ENCODE measurements around the gene PXDN.

The PXDN gene

DNA sequence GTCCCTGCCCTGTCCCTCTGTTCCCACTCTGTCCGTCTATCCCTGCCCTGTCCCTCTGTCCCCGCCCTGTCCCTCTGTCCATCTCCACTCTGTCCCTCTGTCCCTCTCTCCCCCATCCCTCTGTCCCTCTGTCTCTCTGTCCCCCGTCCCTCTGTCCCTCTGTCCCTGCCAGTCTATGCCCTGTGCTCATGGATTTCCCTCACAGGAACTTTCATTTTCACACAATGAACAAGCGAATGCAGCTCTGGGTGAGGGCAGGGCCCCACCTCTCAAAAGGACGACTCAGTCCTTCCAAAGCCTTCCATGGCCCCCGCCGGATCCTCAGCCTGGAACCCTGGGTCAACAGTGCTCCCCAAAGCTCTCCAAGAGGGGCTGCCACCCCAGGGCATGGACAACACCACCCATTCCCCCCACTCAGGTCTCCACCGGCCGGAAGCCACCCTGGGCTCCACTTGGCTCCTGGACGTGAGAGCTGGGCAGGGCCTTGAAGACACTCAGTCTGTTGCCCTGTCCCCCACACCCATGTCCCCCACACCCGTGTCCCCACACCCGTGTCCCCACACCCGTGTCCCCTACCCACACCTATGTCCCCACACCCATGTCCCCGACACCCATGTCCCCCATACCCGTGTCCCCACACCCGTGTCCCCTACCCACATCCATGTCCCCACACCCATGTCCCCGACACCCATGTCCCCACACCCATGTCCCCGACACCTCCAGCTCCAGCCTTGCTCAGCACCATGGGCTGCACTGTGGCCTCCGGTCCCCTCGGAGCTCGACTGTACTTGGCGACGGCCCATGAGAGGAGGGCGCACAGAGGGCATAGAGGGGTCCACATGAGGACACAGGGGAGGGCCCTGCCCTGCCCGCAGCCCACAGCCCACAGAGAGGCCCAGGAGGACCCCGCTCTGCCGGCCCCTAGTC, 156.0 kb downstream of the PXDN start:
- H3K36me3 Mint-ChIP-seq (ENCODE audit: low read depth), result no peaks in the 10 kb centered on the region
- peaks cover 22% of the 10 kb centered on the region for H3K27me3 Mint-ChIP-seq
- no peaks in the 10 kb centered on the region for H3K9me3 Mint-ChIP-seq
- no peaks in the 10 kb centered on the region for H3K4me1 Mint-ChIP-seq (ENCODE audit: low read depth)
- no peak overlapping the region for H3K27ac Mint-ChIP-seq
- H3K4me3 Mint-ChIP-seq, result no peak overlapping the region

DNA sequence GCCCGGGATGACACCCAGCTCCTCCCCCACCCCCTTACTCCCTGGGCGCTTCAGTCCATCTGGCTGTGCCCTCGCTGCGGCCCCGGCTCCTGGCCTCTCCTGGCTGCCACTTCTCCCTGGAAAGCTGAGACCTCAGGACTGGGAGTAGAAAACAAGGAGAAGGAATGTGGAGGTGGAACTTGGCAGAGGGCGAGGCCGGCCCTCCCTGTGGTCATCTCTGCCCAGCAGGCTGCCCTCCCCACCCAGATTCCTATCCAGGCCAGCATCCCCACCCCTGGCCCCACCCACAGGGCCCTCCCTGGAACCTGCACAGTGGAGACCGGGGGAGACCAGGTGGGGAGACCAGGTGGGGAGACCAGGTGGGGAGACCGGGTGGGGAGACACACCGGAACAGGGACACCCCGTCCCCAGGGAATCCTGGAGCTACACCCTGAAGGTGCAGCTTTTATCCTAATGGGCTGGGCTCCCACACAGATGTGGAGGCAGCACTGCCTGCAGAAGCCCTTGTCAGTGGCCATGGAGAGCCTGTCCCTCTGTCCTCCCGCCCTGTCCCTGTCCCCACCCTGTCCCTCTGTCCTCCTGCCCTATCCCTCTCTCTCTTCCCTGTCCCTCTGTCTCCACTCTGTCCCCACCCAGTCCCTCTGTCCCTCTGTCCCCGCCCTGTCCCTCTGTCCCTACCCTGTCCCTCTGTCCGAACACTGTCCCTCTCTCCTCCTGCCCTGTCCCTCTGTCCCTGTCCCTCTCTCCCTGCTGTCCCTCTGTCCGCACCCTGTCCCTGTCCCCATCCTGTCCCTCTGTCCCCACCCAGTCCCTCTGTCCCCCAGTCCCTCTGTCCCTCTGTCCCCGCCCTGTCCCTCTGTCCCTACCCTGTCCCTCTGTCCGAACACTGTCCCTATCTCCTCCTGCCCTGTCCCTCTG, 157.1 kb downstream of the PXDN start:
- Mint-ChIP-seq H3K4me3 (no peak overlapping the region), H3K27me3 (peaks cover 27% of the 10 kb centered on the region), H3K27ac (no peak overlapping the region), H3K4me1 (ENCODE audit: low read depth) (no peaks in the 10 kb centered on the region), H3K9me3 (no peaks in the 10 kb centered on the region), H3K36me3 (ENCODE audit: low read depth) (no peaks in the 10 kb centered on the region)

DNA sequence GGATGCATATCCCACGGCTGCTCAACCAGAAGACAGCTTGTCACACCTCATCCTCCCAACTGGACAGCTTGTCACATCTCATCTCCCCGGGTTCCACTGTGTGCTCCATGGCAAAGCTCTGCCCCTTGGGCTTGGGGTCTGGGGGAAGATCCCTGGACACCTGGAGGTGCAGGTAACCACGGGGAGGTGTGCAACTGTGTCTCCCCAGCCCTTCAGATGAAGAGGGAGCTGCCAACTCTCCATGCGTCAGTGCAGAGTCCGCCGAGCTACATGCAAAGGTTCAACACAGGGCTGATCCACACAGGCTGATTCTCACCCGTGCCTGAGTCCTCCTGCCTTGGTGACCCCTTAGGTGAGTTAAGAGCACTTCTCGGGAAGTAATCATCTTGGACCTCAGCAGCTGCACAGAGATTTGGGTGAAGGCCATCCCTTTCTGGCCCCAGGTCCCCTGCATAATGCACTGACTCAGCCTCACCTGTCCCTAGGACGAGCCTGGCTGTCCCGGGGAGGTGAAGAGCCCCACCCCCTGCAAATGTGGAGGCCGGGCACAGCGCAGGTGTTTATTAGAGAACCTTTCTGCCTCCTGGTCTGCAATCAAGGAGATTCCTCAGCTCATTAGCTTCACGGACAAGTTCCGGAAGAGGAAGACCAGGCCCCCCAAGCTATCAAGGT, 157.9 kb downstream of the PXDN start:
- Mint-ChIP-seq H3K9me3 (no peaks in the 10 kb centered on the region), H3K27ac (no peak overlapping the region), H3K4me1 (ENCODE audit: low read depth) (no peaks in the 10 kb centered on the region), H3K4me3 (no peak overlapping the region), H3K36me3 (ENCODE audit: low read depth) (no peaks in the 10 kb centered on the region), H3K27me3 (peaks cover 29% of the 10 kb centered on the region)

DNA sequence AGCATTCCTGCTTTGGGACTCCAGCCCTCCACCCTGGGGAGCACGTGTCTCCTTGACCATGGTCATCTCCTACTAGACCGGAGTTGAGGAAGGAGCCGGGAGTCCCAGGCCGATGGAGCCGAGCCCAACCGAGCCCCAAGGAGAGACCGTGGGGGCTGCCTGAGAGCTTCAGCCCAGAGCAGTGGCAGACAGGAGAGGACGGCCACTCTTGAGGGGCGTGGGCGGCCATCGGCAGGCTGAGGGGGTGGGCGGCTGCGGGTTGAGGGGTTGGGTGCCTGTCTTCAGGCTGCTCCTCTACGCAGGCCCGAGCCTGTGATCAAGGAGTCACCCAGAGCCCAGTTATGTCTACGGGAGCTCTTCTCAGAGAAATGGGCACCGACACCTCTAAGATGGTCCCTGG, 158.7 kb downstream of the PXDN start:
- Mint-ChIP-seq H3K4me1 (ENCODE audit: low read depth) (no peaks in the 10 kb centered on the region), H3K36me3 (ENCODE audit: low read depth) (no peaks in the 10 kb centered on the region), H3K4me3 (no peak overlapping the region), H3K27me3 (peaks cover 22% of the 10 kb centered on the region), H3K27ac (no peak overlapping the region), H3K9me3 (no peaks in the 10 kb centered on the region)

DNA sequence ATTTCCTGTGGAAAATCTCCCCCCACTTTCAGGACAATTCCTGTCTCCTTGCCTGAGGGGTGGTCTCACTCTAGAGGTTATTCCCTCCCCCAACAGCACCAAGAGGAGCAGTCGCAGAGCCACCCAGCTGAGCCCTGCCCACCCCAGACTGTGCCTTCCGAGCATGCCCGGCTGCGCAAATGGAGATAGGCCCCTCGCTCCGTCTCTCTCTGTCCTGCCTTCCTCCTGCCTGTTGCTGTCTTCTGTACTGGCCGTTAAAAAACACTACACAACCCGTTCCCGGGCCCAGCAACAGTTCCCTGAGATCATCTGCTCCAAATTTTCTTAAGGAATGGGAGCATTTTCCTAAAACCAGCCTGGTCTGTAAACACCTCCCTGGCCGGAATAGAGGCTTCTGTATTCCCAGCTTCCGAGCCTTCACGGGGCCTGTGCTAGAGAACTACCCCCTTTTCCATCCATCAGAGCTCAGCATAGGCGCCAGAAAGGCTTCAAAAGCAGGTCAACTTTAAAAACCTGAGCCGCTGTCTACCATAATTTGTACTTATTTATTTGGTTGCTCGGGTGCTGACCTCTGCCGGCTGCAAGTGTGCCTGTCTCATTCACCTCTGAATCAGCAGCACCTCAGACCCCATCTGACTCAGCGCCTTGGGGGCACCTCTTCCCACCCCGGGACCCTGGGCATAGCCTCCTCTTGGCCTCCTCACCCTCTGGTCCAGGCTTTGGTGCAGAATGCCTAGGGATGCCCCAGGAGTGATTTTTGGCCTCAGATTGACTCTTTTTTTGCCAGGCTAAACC, 159.4 kb downstream of the PXDN start:
- no peaks in the 10 kb centered on the region for H3K9me3 Mint-ChIP-seq
- no peak overlapping the region for H3K4me3 Mint-ChIP-seq
- H3K4me1 Mint-ChIP-seq (ENCODE audit: low read depth), result no peaks in the 10 kb centered on the region
- H3K27ac Mint-ChIP-seq, result no peak overlapping the region
- H3K36me3 Mint-ChIP-seq (ENCODE audit: low read depth), result no peaks in the 10 kb centered on the region
- peaks cover 17% of the 10 kb centered on the region for H3K27me3 Mint-ChIP-seq

DNA sequence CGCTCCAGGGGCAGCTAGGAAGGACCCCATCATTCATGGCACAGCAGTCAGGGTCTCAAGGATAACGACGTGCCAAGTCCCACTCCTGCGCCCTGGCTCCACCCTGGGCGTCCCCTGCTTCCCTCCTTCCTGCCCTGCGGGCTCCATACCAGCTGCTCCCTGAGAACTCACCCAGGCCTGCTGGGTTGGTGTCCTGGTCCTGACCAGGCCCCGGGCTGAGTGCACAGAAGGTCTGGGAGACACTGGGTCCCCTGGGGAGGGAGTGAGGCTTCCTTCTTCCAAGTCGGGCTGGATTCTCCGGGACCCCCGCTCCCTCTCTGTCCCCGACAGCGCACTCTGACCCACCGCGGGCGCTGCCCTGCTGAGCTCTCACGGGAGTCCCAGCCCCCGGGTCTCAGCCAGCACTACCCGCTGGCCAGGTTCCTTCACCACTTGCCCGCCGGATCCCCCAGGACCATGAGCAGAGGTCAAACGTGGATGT, 160.2 kb downstream of the PXDN start:
- H3K36me3 Mint-ChIP-seq (ENCODE audit: low read depth), result no peaks in the 10 kb centered on the region
- H3K4me3 Mint-ChIP-seq, result no peak overlapping the region
- no peaks in the 10 kb centered on the region for H3K9me3 Mint-ChIP-seq
- H3K27me3 Mint-ChIP-seq, result peaks cover 13% of the 10 kb centered on the region
- no peak overlapping the region for H3K27ac Mint-ChIP-seq
- no peaks in the 10 kb centered on the region for H3K4me1 Mint-ChIP-seq (ENCODE audit: low read depth)

DNA sequence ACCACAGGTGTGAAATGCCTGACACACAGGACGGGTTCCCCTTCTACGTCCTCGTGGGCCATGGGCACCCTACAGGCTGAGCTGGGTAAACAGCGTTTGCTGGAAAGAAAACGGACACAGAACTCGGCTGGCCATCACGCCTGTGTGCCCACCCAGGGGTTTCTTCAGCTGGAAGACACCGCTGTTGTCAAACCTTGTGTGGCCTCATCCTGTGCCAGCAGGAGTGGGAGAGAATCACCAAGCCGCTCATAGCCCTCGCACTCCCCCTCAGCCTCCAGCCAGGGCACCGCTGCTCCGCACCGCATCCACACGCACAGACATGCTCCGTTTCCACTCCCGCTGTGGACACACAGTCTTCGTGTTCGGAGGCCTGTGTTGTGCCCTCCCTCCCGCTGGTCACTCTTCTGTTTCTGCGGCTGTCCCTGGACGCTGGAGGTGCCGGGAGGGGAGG, 161.4 kb downstream of the PXDN start:
- peaks cover 13% of the 10 kb centered on the region for H3K27me3 Mint-ChIP-seq
- no peak overlapping the region for H3K4me3 Mint-ChIP-seq
- no peak overlapping the region for H3K27ac Mint-ChIP-seq
- no peaks in the 10 kb centered on the region for H3K4me1 Mint-ChIP-seq (ENCODE audit: low read depth)
- no peaks in the 10 kb centered on the region for H3K36me3 Mint-ChIP-seq (ENCODE audit: low read depth)
- H3K9me3 Mint-ChIP-seq, result no peaks in the 10 kb centered on the region

DNA sequence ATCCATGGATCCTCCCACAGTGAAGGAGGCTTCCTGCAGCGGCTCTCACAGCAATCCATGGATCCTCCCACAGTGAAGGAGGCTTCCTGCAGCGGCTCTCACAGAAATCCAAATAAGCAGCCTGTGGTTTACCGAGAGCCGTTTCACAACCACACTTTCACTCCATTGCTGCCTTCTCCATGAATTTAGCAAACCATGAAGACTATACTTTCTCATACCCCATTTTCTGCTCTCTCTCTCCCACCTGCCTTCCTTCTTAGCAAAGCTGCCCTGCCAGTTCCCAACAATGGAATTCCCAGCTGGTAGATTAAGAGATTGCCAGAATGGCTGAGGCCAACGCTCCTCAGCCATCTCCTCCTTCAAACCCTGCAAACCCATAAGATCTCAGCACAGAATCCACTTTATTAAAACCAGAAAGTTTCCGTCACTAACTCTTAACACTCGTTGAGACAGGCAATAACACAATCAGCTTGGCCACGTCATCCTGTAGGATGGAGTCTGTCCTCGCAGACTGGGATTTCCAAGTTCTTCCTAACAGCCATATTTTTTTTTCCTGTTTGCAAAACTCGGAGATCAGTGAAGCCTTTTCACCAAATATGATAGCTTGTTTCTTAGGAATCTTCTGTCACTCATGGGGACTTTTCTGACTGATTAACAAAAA, 162.2 kb downstream of the PXDN start:
- H3K9me3 Mint-ChIP-seq, result no peaks in the 10 kb centered on the region
- H3K27me3 Mint-ChIP-seq, result peaks cover 13% of the 10 kb centered on the region
- H3K4me3 Mint-ChIP-seq, result no peak overlapping the region
- H3K4me1 Mint-ChIP-seq (ENCODE audit: low read depth), result no peaks in the 10 kb centered on the region
- no peaks in the 10 kb centered on the region for H3K36me3 Mint-ChIP-seq (ENCODE audit: low read depth)
- no peak overlapping the region for H3K27ac Mint-ChIP-seq
